Germinal center (tissue), 1 donor: Measurements from ENCODE around the gene CCDC97.

Experiments used
- DNase-seq: peaks from one replicate; pipeline ENCODE4 v3.0.0; 2012; ENCODE audit warnings: mixed read lengths, low spot score

Gene CCDC97

GRCh38 chr19:41320185-41320518, 10.2 kb downstream of the CCDC97 start:
- DNase-seq: no peak

- DNase-seq: no peak
Measured at GRCh38 chr19:41320568-41320967, 10.6 kb downstream of the CCDC97 start.

GRCh38 chr19:41321204-41321599, 11.2 kb downstream of the CCDC97 start:
- DNase-seq: no peak

- no peak for DNase-seq
Measured at GRCh38 chr19:41321600-41322270, 11.8 kb downstream of the CCDC97 start.

- no peak for DNase-seq
Measured at GRCh38 chr19:41322451-41322850, 12.5 kb downstream of the CCDC97 start.

- no peak for DNase-seq
Measured at GRCh38 chr19:41323023-41323422, 13.1 kb downstream of the CCDC97 start.

- no peak for DNase-seq
Measured at GRCh38 chr19:41323430-41324125, 13.6 kb downstream of the CCDC97 start.

GRCh38 chr19:41324231-41324702, 14.3 kb downstream of the CCDC97 start:
- DNase-seq: no peak

GRCh38 chr19:41324921-41325639, 15.1 kb downstream of the CCDC97 start:
- DNase-seq: no peak

- no peak for DNase-seq
Measured at GRCh38 chr19:41325640-41325946, 15.6 kb downstream of the CCDC97 start.

GRCh38 chr19:41325947-41326706, 16.2 kb downstream of the CCDC97 start:
- peak; percentile 84 for DNase-seq

- no peak for DNase-seq
Measured at GRCh38 chr19:41327076-41327575, 17.2 kb downstream of the CCDC97 start.

GRCh38 chr19:41327576-41328156, 17.7 kb downstream of the CCDC97 start:
- DNase-seq: peak; percentile 87

- DNase-seq: no peak
Measured at GRCh38 chr19:41328157-41328841, 18.3 kb downstream of the CCDC97 start.

- DNase-seq: peak; percentile 53
Measured at GRCh38 chr19:41328842-41329225, 18.9 kb downstream of the CCDC97 start.

GRCh38 chr19:41330481-41330880, 20.5 kb downstream of the CCDC97 start:
- no peak for DNase-seq

- no peak for DNase-seq
Measured at GRCh38 chr19:41330946-41331678, 21.1 kb downstream of the CCDC97 start.

- DNase-seq: no peak
Measured at GRCh38 chr19:41332000-41332399, 22.0 kb downstream of the CCDC97 start.

- no peak for DNase-seq
Measured at GRCh38 chr19:41332468-41332867, 22.5 kb downstream of the CCDC97 start.

GRCh38 chr19:41334793-41335192, 24.8 kb downstream of the CCDC97 start:
- no peak for DNase-seq

GRCh38 chr19:41335467-41335866, 25.5 kb downstream of the CCDC97 start:
- DNase-seq: no peak
